MM.1S (cell line): ENCODE data around the gene AGPAT3.

Source experiments
- DNase-seq: peaks from one replicate; pipeline ENCODE4 v3.0.0-alpha.2; 2015
- H2AFZ ChIP-seq: fragments of 300-600 bp; sonication (generic); 2 replicates; pipeline ENCODE4 v1.6.0; 2016; ENCODE audit warnings: antibody characterized with exemption, low read length
- H3F3A ChIP-seq: fragments of 300-600 bp; sonication (generic); 2 replicates; pipeline ENCODE4 v1.6.1; 2016; ENCODE audit warnings: mild to moderate bottlenecking, antibody characterized with exemption, low read length, moderate library complexity, mixed read lengths; ENCODE audit not compliant: insufficient read depth
- H3K27ac ChIP-seq: fragments of 300-600 bp; sonication (generic); 2 replicates; pipeline ENCODE4 v1.5.1; 2016; ENCODE audit warnings: mild to moderate bottlenecking, low read length
- H3K27me3 ChIP-seq: fragments of 300-600 bp; sonication (generic); replicated peaks from 2 replicates; pipeline ENCODE4 v1.6.0; 2016; ENCODE audit warnings: low read length; ENCODE audit not compliant: insufficient read depth
- H3K36me3 ChIP-seq: fragments of 300-600 bp; sonication (generic); replicated peaks from 2 replicates; pipeline ENCODE4 v1.6.1; 2016; ENCODE audit warnings: mild to moderate bottlenecking, low read length, mixed read lengths; ENCODE audit not compliant: insufficient read depth
- H3K4me1 ChIP-seq: fragments of 300-600 bp; sonication (generic); 2 replicates; pipeline ENCODE4 v1.6.1; 2016; ENCODE audit warnings: low read length, mixed read lengths
- H3K4me2 ChIP-seq: fragments of 300-600 bp; sonication (generic); 2 replicates; pipeline ENCODE4 v1.6.0; 2016; ENCODE audit warnings: low read depth, low read length
- H3K4me3 ChIP-seq: fragments of 300-600 bp; sonication (generic); 2 replicates; pipeline ENCODE4 v1.5.1; 2016; ENCODE audit warnings: low read length, mixed read lengths
- H3K79me2 ChIP-seq: fragments of 300-600 bp; sonication (generic); 2 replicates; pipeline ENCODE4 v1.6.1; 2016; ENCODE audit warnings: mixed run types, low read length, mixed read lengths
- H3K9ac ChIP-seq: fragments of 300-600 bp; sonication (generic); 2 replicates; pipeline ENCODE4 v1.6.1; 2016; ENCODE audit warnings: low read length, mixed read lengths
- H3K9me2 ChIP-seq: fragments of 300-600 bp; sonication (generic); replicated peaks from 2 replicates; pipeline ENCODE4 v1.6.1; 2016; ENCODE audit warnings: mild to moderate bottlenecking, low read length, mixed read lengths; ENCODE audit not compliant: insufficient read depth
- H3K9me3 ChIP-seq: fragments of 300-600 bp; sonication (generic); replicated peaks from 2 replicates; pipeline ENCODE4 v1.6.1; 2016; ENCODE audit warnings: mild to moderate bottlenecking, low read length, mixed read lengths; ENCODE audit not compliant: insufficient read depth
- H4K20me1 ChIP-seq: fragments of 300-600 bp; sonication (generic); 2 replicates; pipeline ENCODE4 v1.6.1; 2016; ENCODE audit warnings: mild to moderate bottlenecking, low read length, moderate library complexity, mixed read lengths; ENCODE audit not compliant: insufficient read depth
- CTCF ChIP-seq: fragments of 300-600 bp; sonication (generic); IDR thresholded peaks from 2 replicates; pipeline ENCODE4 v1.5.1; 2016; ENCODE audit warnings: antibody characterized with exemption, low read length, mixed read lengths
- EZH2 ChIP-seq: fragments of 300-600 bp; sonication (generic); optimal IDR thresholded peaks from 2 replicates; pipeline ENCODE3; 2017; ENCODE audit warnings: low read depth, mild to moderate bottlenecking, antibody characterized with exemption, low read length, mixed read lengths
- EZH2phosphoT487 ChIP-seq: fragments of 300-600 bp; sonication (generic); IDR thresholded peaks from 2 replicates; pipeline ENCODE4 v1.6.1; 2018; ENCODE audit warnings: antibody characterized with exemption, low read length

Gene AGPAT3

GRCh38 chr21:43864962-43865539 is at the start of gene AGPAT3:
TSS of gene AGPAT3 (plus strand) at chr21:43865223. CDS start at chr21:43959682, 94,459 bp downstream.
- Histone ChIP-seq H3K9me2 (no peaks in the 10 kb centered on the region), H2AFZ (peak within 1 kb of the TSS; percentile 42), H4K20me1 (no peaks in the 10 kb centered on the region), H3K79me2 (peaks cover 45% of the 10 kb centered on the region), H3F3A (peaks cover 23% of the 10 kb centered on the region), H3K9me3 (no peaks in the 10 kb centered on the region), H3K27ac (peak within 1 kb of the TSS; percentile 67), H3K9ac (peak within 1 kb of the TSS; percentile 73), H3K36me3 (no peaks in the 10 kb centered on the region; the same call in 1 of the 2 replicates), H3K4me2 (peak within 1 kb of the TSS; percentile 89), H3K4me1 (peaks cover 25% of the 10 kb centered on the region), H3K27me3 (no peaks in the 10 kb centered on the region), H3K4me3 (peak within 1 kb of the TSS; percentile 78)
- DNase-seq = peak; percentile 66
- TF ChIP-seq CTCF (no peak), EZH2phosphoT487 (no peak), EZH2 (no peak)

- no peak for DNase-seq
- H3K9me3 ChIP-seq = no peaks in the 10 kb centered on the region
- no peak overlapping the region for H2AFZ ChIP-seq
- no peaks in the 10 kb centered on the region for H3K9me2 ChIP-seq
- no peak for TF ChIP-seq EZH2
- no peak for TF ChIP-seq CTCF
- no peak for TF ChIP-seq EZH2phosphoT487
- no peaks in the 10 kb centered on the region for H4K20me1 ChIP-seq
- H3K27ac ChIP-seq = no peak overlapping the region
- H3K4me3 ChIP-seq = no peak overlapping the region
- peaks cover 9% of the 10 kb centered on the region for H3K4me1 ChIP-seq
- H3K4me2 ChIP-seq = no peak overlapping the region
- H3K79me2 ChIP-seq = no peaks in the 10 kb centered on the region
- no peak overlapping the region for H3K9ac ChIP-seq
- H3K27me3 ChIP-seq = no peaks in the 10 kb centered on the region
- H3K36me3 ChIP-seq = no peaks in the 10 kb centered on the region
- H3F3A ChIP-seq = peaks cover 8% of the 10 kb centered on the region; the same call in 1 of the 2 replicates
Measured at GRCh38 chr21:43815991-43816390, 49.0 kb upstream of the AGPAT3 start.

GRCh38 chr21:43816611-43817071 is 48.4 kb upstream of the AGPAT3 start:
- no peak overlapping the region for H3K4me3 ChIP-seq
- H3K9me3 ChIP-seq = no peaks in the 10 kb centered on the region
- H3K9me2 ChIP-seq = no peaks in the 10 kb centered on the region
- H3K9ac ChIP-seq = no peak overlapping the region
- H3K79me2 ChIP-seq = no peaks in the 10 kb centered on the region
- H3K4me2 ChIP-seq = no peak overlapping the region
- TF ChIP-seq CTCF (peak; percentile 22; the same call in 1 of the 2 replicates), EZH2phosphoT487 (no peak)
- H3K4me1 ChIP-seq = peaks cover 9% of the 10 kb centered on the region
- no peak overlapping the region for H2AFZ ChIP-seq
- H3K27me3 ChIP-seq = no peaks in the 10 kb centered on the region
- no peaks in the 10 kb centered on the region for H4K20me1 ChIP-seq
- H3K36me3 ChIP-seq = no peaks in the 10 kb centered on the region
- H3K27ac ChIP-seq = no peak overlapping the region
- no peak for DNase-seq
- peaks cover 8% of the 10 kb centered on the region; the same call in 1 of the 2 replicates for H3F3A ChIP-seq
